NCI-H748 treated with DMSO at 0.1 percent for 48 hours (cell line): ENCODE measurements around the gene HOXC4.

Experiments
- DNase-seq: peaks from one replicate; lab custom pipeline; 2025; lab: John Stamatoyannopoulos, UW

The HOXC4 gene

GRCh38 chr12:54029529-54030441 is 23.9 kb upstream of the HOXC4 start:
- DNase-seq: no peak

GRCh38 chr12:54030442-54030801 is 23.2 kb upstream of the HOXC4 start:
- DNase-seq: no peak

GRCh38 chr12:54030889-54031471 is 22.7 kb upstream of the HOXC4 start:
- DNase-seq: no peak

- DNase-seq: no peak
Measured at GRCh38 chr12:54031480-54031879, 22.2 kb upstream of the HOXC4 start.

- no peak for DNase-seq
Measured at GRCh38 chr12:54032086-54032619, 21.5 kb upstream of the HOXC4 start.

- DNase-seq: peak; percentile 81
Measured at GRCh38 chr12:54032627-54033100, 21.0 kb upstream of the HOXC4 start, which contains the start of gene HOXC5. Gene HOXC5, plus strand, starts transcription at chr12:54033050. Its CDS starts 73 bp downstream, at chr12:54033123.

- peak; percentile 62 for DNase-seq
Measured at GRCh38 chr12:54033106-54033979, 20.3 kb upstream of the HOXC4 start.

GRCh38 chr12:54033980-54034784 is 19.5 kb upstream of the HOXC4 start:
- DNase-seq: no peak

GRCh38 chr12:54034785-54035310 is 18.8 kb upstream of the HOXC4 start:
- no peak for DNase-seq

GRCh38 chr12:54035568-54036264 is 17.9 kb upstream of the HOXC4 start:
- DNase-seq: no peak

- DNase-seq: no peak
Measured at GRCh38 chr12:54036620-54037359, 16.8 kb upstream of the HOXC4 start.

- no peak for DNase-seq
Measured at GRCh38 chr12:54037360-54038283, 16.0 kb upstream of the HOXC4 start.

- no peak for DNase-seq
Measured at GRCh38 chr12:54038284-54038870, 15.3 kb upstream of the HOXC4 start.

- no peak for DNase-seq
Measured at GRCh38 chr12:54038871-54039414, 14.7 kb upstream of the HOXC4 start.

- DNase-seq: no peak
Measured at GRCh38 chr12:54039417-54040147, 14.1 kb upstream of the HOXC4 start.

GRCh38 chr12:54040148-54040494 is 13.5 kb upstream of the HOXC4 start:
- DNase-seq: no peak

- DNase-seq: no peak
Measured at GRCh38 chr12:54040648-54041047, 13.0 kb upstream of the HOXC4 start.
